DOHH2 (cell line): ENCODE results near the gene ATP1A1.

Experiments used
- CTCF ChIP-seq: fragments of 200-600 bp; sonication (generic); IDR thresholded peaks from one replicate; pipeline ENCODE4 v1.5.1; 2014; ENCODE audit warnings: antibody characterized with exemption, mild to moderate bottlenecking, low read depth, low read length; ENCODE audit not compliant: poor library complexity, severe bottlenecking
- EZH2phosphoT487 ChIP-seq: fragments of 200-600 bp; sonication (generic); IDR thresholded peaks from 2 replicates; pipeline ENCODE4 v1.6.1; 2017; ENCODE audit warnings: borderline replicate concordance, mild to moderate bottlenecking, antibody characterized with exemption, low read length, moderate library complexity, mixed read lengths

GRCh38 chr1:116365353-116365780, 7.7 kb upstream of the ATP1A1 start:
- TF ChIP-seq CTCF (no peak), EZH2phosphoT487 (no peak)
